Astrocyte (in vitro differentiated cells and primary cell): ENCODE measurements around the gene CCHCR1. TPM values are rescaled to one million over a fixed set of nuclear protein-coding genes. Genes with fewer than 3 reads are reported as not detected.

ENCODE experiments used
- DNase-seq: peaks from one replicate; pipeline ENCODE4 v3.0.0-alpha.2; 2010; ENCODE audit warnings: low read depth
- FAIRE-seq: peaks from 2 replicates; lab custom pipeline; 2011; peaks lifted over from hg19 to GRCh38; lab: Jason Lieb, UNC
- H2AFZ ChIP-seq: 2 replicates; pipeline ENCODE4 v1.6.0; 2012; ENCODE audit warnings: low read depth, low read length, inconsistent platforms
- H3K27ac ChIP-seq: 2 replicates; pipeline ENCODE4 v1.5.1; 2011; ENCODE audit warnings: low read depth, low read length, inconsistent platforms
- H3K27me3 ChIP-seq: 2 replicates; pipeline ENCODE4 v1.6.0; 2011; ENCODE audit warnings: low read length, inconsistent platforms; ENCODE audit not compliant: insufficient read depth
- H3K36me3 ChIP-seq: 2 replicates; pipeline ENCODE4 v1.5.1; 2011; ENCODE audit warnings: low read length, inconsistent platforms; ENCODE audit not compliant: insufficient read depth
- H3K4me1 ChIP-seq: 2 replicates; pipeline ENCODE4 v1.5.1; 2011; ENCODE audit warnings: low read length, inconsistent platforms; ENCODE audit not compliant: insufficient read depth
- H3K4me2 ChIP-seq: 2 replicates; pipeline ENCODE4 v1.6.0; 2012; ENCODE audit warnings: low read length, inconsistent platforms
- H3K4me3 ChIP-seq: 2 replicates; pipeline ENCODE4 v1.5.1; 2011; ENCODE audit warnings: low read depth, mild to moderate bottlenecking, low read length, inconsistent platforms; ENCODE audit not compliant: insufficient read depth
- H3K79me2 ChIP-seq: 2 replicates; pipeline ENCODE4 v1.6.0; 2012; ENCODE audit warnings: mild to moderate bottlenecking, low read length, inconsistent platforms; ENCODE audit not compliant: insufficient read depth
- H3K9ac ChIP-seq: 2 replicates; pipeline ENCODE4 v1.6.0; 2012; ENCODE audit warnings: mild to moderate bottlenecking, low read length, inconsistent platforms
- H3K9me3 ChIP-seq: 2 replicates; pipeline ENCODE4 v1.5.1; 2012; ENCODE audit warnings: low read depth, mild to moderate bottlenecking, low read length, inconsistent platforms; ENCODE audit not compliant: insufficient read depth
- H4K20me1 ChIP-seq: 2 replicates; pipeline ENCODE4 v1.6.0; 2012; ENCODE audit warnings: low read length, inconsistent platforms; ENCODE audit not compliant: insufficient read depth
- H3K27ac Mint-ChIP-seq: one replicate; pipeline ENCODE4 v1.8.0; 2021; ENCODE audit warnings: mild to moderate bottlenecking, mixed read lengths; ENCODE audit not compliant: unreplicated experiment
- H3K27me3 Mint-ChIP-seq: one replicate; pipeline ENCODE4 v1.8.0; 2021; ENCODE audit warnings: low read depth, mixed read lengths; ENCODE audit not compliant: unreplicated experiment
- H3K36me3 Mint-ChIP-seq: one replicate; pipeline ENCODE4 v1.8.0; 2021; ENCODE audit warnings: low read depth, mixed read lengths; ENCODE audit not compliant: unreplicated experiment
- H3K4me1 Mint-ChIP-seq: one replicate; pipeline ENCODE4 v1.8.0; 2021; ENCODE audit warnings: low read depth, mixed read lengths; ENCODE audit not compliant: unreplicated experiment
- H3K4me3 Mint-ChIP-seq: one replicate; pipeline ENCODE4 v1.8.0; 2021; ENCODE audit warnings: mild to moderate bottlenecking, moderate library complexity, mixed read lengths; ENCODE audit not compliant: unreplicated experiment
- H3K9me3 Mint-ChIP-seq: one replicate; pipeline ENCODE4 v1.8.0; 2021; ENCODE audit warnings: mild to moderate bottlenecking, mixed read lengths; ENCODE audit not compliant: unreplicated experiment
- EZH2 ChIP-seq: IDR thresholded peaks from 2 replicates; pipeline ENCODE4 v1.6.1; 2012; ENCODE audit warnings: mild to moderate bottlenecking, low read length, inconsistent platforms; ENCODE audit not compliant: insufficient read depth
- total RNA-seq: library from RNA; stranded (reverse); gene quantifications from 2 replicates; pipeline ENCODE4 v1.2.1, GENCODE V29; 2021
- TF ChIP-seq, protein P1 (sequence below): IDR thresholded peaks from 2 replicates; pipeline ENCODE4 v1.5.1; 2011; ENCODE audit warnings: low read depth, mild to moderate bottlenecking, inconsistent platforms, low read length, moderate library complexity; ENCODE audit not compliant: insufficient read depth

The CCHCR1 gene
- total RNA-seq, 1 donor from 2014 or later, result 11.5 TPM

DNA sequence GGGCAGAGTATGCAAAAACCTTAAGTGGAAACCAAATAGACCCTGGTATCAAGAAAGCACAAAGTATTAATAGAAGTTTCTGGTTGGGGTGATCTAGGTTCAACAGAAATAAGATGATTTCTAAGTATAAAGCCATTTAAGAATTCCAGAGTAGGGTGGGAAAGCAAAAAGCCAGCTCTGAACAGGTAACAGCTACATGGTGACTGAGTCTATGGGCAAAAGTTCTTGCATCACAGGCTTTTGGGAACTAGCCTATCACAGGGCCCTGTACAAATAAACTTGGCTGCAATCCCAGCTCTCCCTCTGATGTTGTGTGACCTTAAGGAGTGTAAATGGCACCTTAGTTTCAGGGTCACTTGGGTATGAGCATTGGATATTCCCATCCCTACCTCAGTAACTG lies 6.3 kb upstream of the CCHCR1 start:
- Histone ChIP-seq H3K27ac (no peak overlapping the region), H3K4me1 (peaks cover 8% of the 10 kb centered on the region), H3K9ac (no peak overlapping the region), H3K79me2 (peaks cover 12% of the 10 kb centered on the region), H3K27me3 (no peaks in the 10 kb centered on the region), H2AFZ (no peak overlapping the region), H4K20me1 (no peaks in the 10 kb centered on the region), H3K36me3 (no peaks in the 10 kb centered on the region), H3K9me3 (no peaks in the 10 kb centered on the region), H3K4me2 (no peak overlapping the region), H3K4me3 (no peak overlapping the region)
- H3K27ac Mint-ChIP-seq, result no peak overlapping the region
- H3K4me1 Mint-ChIP-seq, result peaks cover 2% of the 10 kb centered on the region
- no peaks in the 10 kb centered on the region for H3K9me3 Mint-ChIP-seq
- no peak for TF ChIP-seq EZH2
- TF ChIP-seq, protein P1, sequence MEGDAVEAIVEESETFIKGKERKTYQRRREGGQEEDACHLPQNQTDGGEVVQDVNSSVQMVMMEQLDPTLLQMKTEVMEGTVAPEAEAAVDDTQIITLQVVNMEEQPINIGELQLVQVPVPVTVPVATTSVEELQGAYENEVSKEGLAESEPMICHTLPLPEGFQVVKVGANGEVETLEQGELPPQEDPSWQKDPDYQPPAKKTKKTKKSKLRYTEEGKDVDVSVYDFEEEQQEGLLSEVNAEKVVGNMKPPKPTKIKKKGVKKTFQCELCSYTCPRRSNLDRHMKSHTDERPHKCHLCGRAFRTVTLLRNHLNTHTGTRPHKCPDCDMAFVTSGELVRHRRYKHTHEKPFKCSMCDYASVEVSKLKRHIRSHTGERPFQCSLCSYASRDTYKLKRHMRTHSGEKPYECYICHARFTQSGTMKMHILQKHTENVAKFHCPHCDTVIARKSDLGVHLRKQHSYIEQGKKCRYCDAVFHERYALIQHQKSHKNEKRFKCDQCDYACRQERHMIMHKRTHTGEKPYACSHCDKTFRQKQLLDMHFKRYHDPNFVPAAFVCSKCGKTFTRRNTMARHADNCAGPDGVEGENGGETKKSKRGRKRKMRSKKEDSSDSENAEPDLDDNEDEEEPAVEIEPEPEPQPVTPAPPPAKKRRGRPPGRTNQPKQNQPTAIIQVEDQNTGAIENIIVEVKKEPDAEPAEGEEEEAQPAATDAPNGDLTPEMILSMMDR, result no peak
- H3K4me3 Mint-ChIP-seq, result no peak overlapping the region
- DNase-seq, result no peak
- FAIRE-seq, result no peak
- H3K27me3 Mint-ChIP-seq, result peaks cover 17% of the 10 kb centered on the region
- peaks cover 3% of the 10 kb centered on the region for H3K36me3 Mint-ChIP-seq

DNA sequence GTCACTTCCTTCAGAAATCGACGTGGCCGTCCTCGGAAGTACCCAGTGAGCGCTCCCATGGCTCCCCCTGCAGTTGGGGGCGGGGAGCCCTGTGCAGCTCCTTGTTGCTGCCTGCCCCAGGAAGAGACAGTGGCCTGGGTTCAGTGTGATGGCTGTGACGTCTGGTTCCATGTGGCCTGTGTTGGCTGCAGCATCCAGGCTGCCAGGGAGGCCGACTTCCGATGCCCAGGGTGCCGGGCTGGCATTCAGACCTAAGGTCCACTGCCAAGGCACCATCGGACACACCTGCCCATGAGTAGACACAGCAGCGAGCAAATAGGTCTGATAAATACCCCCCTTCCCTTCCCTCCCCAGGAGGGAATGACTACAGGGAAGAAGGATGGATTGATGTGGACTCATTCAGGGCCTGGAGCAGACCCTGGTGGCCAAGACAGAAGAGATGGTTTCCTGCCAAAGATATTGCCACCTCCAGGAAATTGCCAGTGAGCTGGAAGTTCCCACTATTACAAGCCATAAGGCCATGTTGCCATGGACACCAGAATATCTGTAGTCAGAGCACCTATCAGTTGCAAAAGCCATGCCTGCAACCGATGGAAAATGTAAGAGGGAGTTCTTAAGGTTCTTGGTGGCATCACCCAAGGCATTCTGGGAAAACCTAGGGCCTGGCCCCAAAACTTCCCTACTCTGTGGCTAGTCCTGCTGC lies 5.0 kb upstream of the CCHCR1 start:
- TF ChIP-seq EZH2, result no peak
- TF ChIP-seq, protein P1, result no peak
- Histone ChIP-seq H3K27ac (no peak overlapping the region), H4K20me1 (no peaks in the 10 kb centered on the region), H2AFZ (no peak overlapping the region), H3K4me2 (no peak overlapping the region), H3K4me3 (no peak overlapping the region), H3K9me3 (no peaks in the 10 kb centered on the region), H3K79me2 (peaks cover 12% of the 10 kb centered on the region), H3K9ac (no peak overlapping the region), H3K36me3 (no peaks in the 10 kb centered on the region), H3K27me3 (no peaks in the 10 kb centered on the region), H3K4me1 (peaks cover 8% of the 10 kb centered on the region)
- no peak overlapping the region for H3K4me3 Mint-ChIP-seq
- H3K9me3 Mint-ChIP-seq, result no peaks in the 10 kb centered on the region
- FAIRE-seq, result no peak
- H3K27ac Mint-ChIP-seq, result no peak overlapping the region
- peaks cover 2% of the 10 kb centered on the region for H3K4me1 Mint-ChIP-seq
- peaks cover 11% of the 10 kb centered on the region for H3K27me3 Mint-ChIP-seq
- DNase-seq, result no peak
- H3K36me3 Mint-ChIP-seq, result peaks cover 3% of the 10 kb centered on the region
